ENCODE results near the gene ROBO2.

The ROBO2 gene

DNA sequence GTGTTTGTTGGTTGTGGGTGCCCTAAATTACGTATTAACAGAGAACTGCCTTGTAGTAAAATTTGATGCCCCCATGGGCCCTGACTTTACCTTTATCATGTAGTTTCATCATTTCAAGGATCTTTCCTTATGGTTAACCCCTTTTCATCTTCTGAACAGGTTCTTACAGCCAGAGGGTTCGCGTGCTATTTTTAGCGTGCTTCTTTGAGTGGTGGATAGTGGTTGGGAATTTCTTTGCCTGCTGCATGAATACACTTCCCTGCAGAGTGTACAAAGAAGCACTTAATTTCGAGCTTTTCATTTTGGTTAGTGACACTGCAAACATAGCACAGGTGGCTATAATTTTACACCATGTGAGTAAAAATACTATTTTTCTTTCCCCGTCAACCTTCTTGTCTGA is 231.8 kb downstream of the ROBO2 start:
- TF ChIP-seq ZFX (IDR thresholded peaks at IDR 0.05) = no peak
- TF ChIP-seq, protein P1, sequence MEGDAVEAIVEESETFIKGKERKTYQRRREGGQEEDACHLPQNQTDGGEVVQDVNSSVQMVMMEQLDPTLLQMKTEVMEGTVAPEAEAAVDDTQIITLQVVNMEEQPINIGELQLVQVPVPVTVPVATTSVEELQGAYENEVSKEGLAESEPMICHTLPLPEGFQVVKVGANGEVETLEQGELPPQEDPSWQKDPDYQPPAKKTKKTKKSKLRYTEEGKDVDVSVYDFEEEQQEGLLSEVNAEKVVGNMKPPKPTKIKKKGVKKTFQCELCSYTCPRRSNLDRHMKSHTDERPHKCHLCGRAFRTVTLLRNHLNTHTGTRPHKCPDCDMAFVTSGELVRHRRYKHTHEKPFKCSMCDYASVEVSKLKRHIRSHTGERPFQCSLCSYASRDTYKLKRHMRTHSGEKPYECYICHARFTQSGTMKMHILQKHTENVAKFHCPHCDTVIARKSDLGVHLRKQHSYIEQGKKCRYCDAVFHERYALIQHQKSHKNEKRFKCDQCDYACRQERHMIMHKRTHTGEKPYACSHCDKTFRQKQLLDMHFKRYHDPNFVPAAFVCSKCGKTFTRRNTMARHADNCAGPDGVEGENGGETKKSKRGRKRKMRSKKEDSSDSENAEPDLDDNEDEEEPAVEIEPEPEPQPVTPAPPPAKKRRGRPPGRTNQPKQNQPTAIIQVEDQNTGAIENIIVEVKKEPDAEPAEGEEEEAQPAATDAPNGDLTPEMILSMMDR (conservative IDR thresholded peaks at IDR 0.05) = no peak
- H3K27ac ChIP-seq = no peak overlapping the region

DNA sequence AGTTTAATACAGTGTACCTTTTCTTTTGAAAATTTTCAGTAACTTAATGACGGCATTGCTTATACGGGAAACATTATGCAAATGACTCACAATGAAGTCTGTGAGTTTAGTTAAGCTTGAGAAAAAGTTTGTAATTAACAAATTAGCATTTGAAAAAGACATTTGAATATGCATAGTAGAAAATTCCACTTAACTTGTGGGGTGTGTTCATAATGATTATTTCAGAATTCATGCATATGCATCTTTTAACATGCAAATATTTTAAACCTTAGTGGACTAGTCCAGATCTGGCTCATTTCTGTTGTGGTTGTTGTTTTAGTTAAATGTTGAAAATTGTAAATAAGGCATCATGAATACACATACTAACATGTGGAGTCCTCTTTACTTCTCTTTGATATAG is 239.4 kb downstream of the ROBO2 start:
- no peak for TF ChIP-seq ZFX (IDR thresholded peaks at IDR 0.05)
- TF ChIP-seq, protein P1 (conservative IDR thresholded peaks at IDR 0.05) = no peak
- H3K27ac ChIP-seq = no peak overlapping the region

DNA sequence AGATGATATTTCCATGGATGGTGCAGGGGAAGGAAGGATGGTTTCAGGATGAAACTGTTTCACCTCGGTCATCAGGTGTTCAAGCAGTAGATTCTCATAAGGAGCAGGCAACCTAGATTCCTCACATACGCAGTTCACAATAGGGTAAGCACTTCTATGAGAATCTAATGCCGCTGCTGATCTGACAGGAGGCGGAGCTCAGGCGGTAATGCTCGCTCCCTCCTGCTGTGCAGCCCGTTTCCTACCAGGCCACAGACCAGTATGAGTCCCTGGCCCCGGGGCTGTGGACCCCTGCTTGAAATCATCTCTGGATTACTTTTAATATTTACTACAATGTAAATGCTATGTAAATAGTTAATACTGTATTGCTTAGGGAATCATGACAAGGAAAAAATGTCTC is 241.8 kb downstream of the ROBO2 start:
- TF ChIP-seq, protein P1 (conservative IDR thresholded peaks at IDR 0.05) = no peak
- TF ChIP-seq ZFX (IDR thresholded peaks at IDR 0.05) = no peak
- no peak overlapping the region for H3K27ac ChIP-seq

DNA sequence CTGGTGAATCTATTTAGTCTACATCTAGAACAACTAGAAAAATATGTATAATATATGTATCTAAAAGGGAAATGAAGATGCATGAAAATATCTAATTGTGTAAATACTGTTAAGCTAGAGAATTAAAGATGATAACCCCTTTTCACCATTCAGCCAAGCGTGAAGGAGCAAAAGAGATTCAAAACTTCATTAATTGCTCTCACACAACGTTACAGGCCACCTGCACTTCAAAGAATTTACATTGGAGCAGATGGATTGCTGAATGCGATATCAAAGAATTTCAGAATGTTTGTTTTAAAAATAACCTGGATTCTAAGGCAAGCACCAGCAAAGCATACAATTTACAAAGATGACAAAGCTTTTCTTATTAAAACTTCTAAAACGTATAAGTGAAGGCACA is 243.2 kb downstream of the ROBO2 start:
- H3K27ac ChIP-seq = no peak overlapping the region
- no peak for TF ChIP-seq ZFX (IDR thresholded peaks at IDR 0.05)

DNA sequence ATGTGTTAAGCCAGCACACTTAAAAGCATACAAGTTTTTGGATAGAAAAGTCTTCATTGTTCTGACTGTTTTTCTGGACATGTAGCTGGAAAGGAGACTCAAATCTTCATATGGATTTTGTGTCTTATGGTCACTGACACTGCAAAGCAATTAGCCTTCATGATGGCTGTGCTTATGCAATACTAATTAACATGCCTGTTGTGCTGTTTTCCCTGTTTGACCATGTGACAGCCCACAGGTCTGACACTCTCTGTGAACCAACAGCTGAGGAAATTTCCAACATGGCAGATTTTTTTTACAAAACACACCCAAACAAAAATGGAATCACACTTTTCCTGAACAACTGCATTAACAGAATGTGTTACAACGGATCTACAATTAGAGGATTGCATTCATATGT is 248.4 kb downstream of the ROBO2 start:
- no peak overlapping the region for H3K27ac ChIP-seq
- TF ChIP-seq, protein P1 (conservative IDR thresholded peaks at IDR 0.05) = no peak
- TF ChIP-seq ZFX (IDR thresholded peaks at IDR 0.05) = no peak

DNA sequence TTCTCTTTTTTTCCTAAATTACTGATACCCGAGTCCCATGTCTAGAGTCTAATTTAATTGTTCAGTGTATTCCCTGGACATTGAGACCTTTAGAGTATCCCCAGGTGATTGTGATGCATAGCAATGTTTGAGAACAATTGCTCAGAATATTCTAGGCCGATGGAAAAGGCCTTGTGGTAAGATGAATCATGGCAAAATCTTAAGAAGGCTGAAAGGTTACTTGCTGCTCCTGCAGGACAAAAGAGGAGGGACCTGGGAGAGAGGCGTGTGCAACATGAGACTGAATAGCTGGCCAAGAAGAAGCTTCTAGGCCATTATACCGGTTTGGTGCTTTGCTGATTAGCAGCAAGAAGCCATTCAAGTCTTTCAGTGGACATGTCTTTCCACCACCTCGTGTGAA is 256.6 kb downstream of the ROBO2 start:
- TF ChIP-seq ZFX (IDR thresholded peaks at IDR 0.05) = no peak
- TF ChIP-seq, protein P1 (conservative IDR thresholded peaks at IDR 0.05) = no peak
- no peak overlapping the region for H3K27ac ChIP-seq

DNA sequence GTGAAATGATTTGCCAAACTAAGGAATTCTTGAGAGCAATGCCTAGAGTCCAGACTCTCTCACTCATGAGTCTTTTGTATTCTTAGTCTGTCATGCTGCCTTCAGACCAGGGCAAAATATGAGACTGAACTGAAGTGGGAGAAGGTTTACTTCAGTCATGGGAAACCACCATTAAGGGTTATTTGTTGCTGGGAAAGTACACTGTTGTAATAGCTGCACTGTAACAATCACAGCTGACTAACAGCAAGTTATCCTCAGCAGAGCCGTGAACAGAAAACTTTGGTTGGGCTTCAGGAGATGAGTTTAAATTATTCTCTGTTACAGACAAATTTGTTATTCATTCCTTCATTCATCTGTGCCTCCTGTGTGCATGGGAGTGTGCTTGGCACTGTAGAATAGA is 258.5 kb downstream of the ROBO2 start:
- no peak overlapping the region for H3K27ac ChIP-seq
- no peak for TF ChIP-seq ZFX (IDR thresholded peaks at IDR 0.05)
- TF ChIP-seq, protein P1 (conservative IDR thresholded peaks at IDR 0.05) = no peak

DNA sequence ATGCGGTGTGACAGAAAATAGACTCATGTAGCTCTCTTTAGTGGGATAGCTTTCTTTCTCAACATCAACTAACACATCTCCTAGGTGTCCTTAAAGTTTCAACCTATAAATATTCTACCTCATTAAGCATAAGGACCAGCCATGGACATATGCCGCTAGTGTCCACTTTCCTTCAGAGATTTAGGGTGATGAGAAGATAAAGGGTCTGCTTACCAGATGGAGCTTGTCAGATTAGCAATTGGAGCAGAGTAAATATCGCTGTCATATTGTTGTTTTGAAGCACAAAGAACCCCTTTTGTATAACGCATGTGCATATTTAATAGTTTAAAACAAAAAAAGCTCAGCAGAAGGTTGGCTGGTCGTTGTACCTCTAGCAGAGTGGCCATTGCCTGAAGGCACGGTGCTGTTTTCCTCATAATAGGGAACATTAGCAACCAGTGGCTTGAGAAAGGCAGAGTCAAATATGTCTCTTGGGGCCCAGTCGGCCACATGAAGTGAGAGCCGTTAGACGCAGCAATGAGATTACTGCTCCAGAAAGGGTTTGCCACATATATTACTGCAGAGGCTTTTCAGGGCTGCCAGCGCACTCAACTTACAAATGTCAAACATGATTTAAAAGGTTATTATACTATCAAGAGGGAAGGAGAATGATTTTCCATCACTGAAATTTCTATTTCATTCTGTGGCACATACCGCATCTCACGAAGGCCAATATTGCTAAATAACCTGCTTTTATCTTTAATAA is 264.2 kb downstream of the ROBO2 start:
- TF ChIP-seq, protein P1 (conservative IDR thresholded peaks at IDR 0.05) = no peak
- no peak for TF ChIP-seq ZFX (IDR thresholded peaks at IDR 0.05)
- no peak overlapping the region for H3K27ac ChIP-seq
